Stimulated activated naive B cell treated with anti-CD40 and anti-IgM and Interleukin-4, amounts not matched to agents 10 μg/mL and 1 μg/mL and 100 μg/mL, for 72 hours (primary cell): ENCODE results near the gene YEATS2.
"Not testable (repeated sequence)": the region's sequence is repeated elsewhere in the genome, so short reads cannot be mapped to it uniquely, and the experiment has no call there.

ENCODE experiments used
- ATAC-seq, 2 donors: fragments of 150-1000 bp; cut with Tn5 transposase; replicated peaks; 2 replicates each; pipeline ENCODE4 v1.10.0; 2021; ENCODE audit warnings: moderate library complexity in 1 of 2
- DNase-seq: peaks from one replicate; pipeline ENCODE4 v3.0.0; 2021
- H3K27ac Mint-ChIP-seq: one replicate; pipeline ENCODE4 v1.8.0; 2022; ENCODE audit warnings: mild to moderate bottlenecking, mixed read lengths
- H3K27me3 Mint-ChIP-seq, 2 donors: one replicate each; pipeline ENCODE4 v1.8.0; 2022; ENCODE audit warnings: mixed read lengths in 2 of 2
- H3K36me3 Mint-ChIP-seq, 2 donors: one replicate each; pipeline ENCODE4 v1.8.0; 2022; ENCODE audit warnings: mixed read lengths in 2 of 2, mild to moderate bottlenecking in 1 of 2
- H3K4me1 Mint-ChIP-seq, 2 donors: one replicate each; pipeline ENCODE4 v1.8.0; 2022; ENCODE audit warnings: mixed read lengths in 2 of 2, mild to moderate bottlenecking in 1 of 2
- H3K4me3 Mint-ChIP-seq, 2 donors: one replicate each; pipeline ENCODE4 v1.8.0; 2022; ENCODE audit warnings: mild to moderate bottlenecking in 2 of 2, mixed read lengths in 2 of 2, moderate library complexity in 1 of 2
- H3K9me3 Mint-ChIP-seq, 2 donors: one replicate each; pipeline ENCODE4 v1.8.0; 2022; ENCODE audit warnings: mixed read lengths in 2 of 2, mild to moderate bottlenecking in 1 of 2

YEATS2 gene

GRCh38 chr3:183775781-183776180 is 78.2 kb downstream of the YEATS2 start:
- peaks cover 38 to 51% of the 10 kb centered on the region in 2 donors for H3K36me3 Mint-ChIP-seq
- no peaks in the 10 kb centered on the region for H3K9me3 Mint-ChIP-seq
- no peaks in the 10 kb centered on the region for H3K27me3 Mint-ChIP-seq
- no peak overlapping the region for H3K4me3 Mint-ChIP-seq
- ATAC-seq (no peak), DNase-seq (no peak)
- H3K27ac Mint-ChIP-seq = no peak overlapping the region
- H3K4me1 Mint-ChIP-seq = no peaks in the 10 kb centered on the region

- not testable (repeated sequence) for H3K4me3 Mint-ChIP-seq, DNase-seq, ATAC-seq, H3K4me1 Mint-ChIP-seq, H3K27ac Mint-ChIP-seq, H3K9me3 Mint-ChIP-seq, H3K27me3 Mint-ChIP-seq
- peaks cover 40 to 57% of the 10 kb centered on the region in 2 donors for H3K36me3 Mint-ChIP-seq
Measured at GRCh38 chr3:183776451-183776850, 78.9 kb downstream of the YEATS2 start.

- Mint-ChIP-seq H3K27ac (no peak overlapping the region), H3K4me1 (no peaks in the 10 kb centered on the region), H3K27me3 (no peaks in the 10 kb centered on the region), H3K36me3 (peaks cover 41 to 61% of the 10 kb centered on the region in 2 donors), H3K4me3 (no peak overlapping the region), H3K9me3 (no peaks in the 10 kb centered on the region)
- ATAC-seq = no peak
- DNase-seq = no peak
Measured at GRCh38 chr3:183777016-183777618, 79.5 kb downstream of the YEATS2 start.

- Mint-ChIP-seq H3K4me3 (no peak overlapping the region), H3K27ac (no peak overlapping the region), H3K4me1 (no peaks in the 10 kb centered on the region), H3K27me3 (no peaks in the 10 kb centered on the region), H3K9me3 (no peaks in the 10 kb centered on the region), H3K36me3 (peaks cover 46 to 60% of the 10 kb centered on the region in 2 donors)
- no peak for ATAC-seq
- DNase-seq = no peak
Measured at GRCh38 chr3:183779896-183780465, 82.4 kb downstream of the YEATS2 start.

GRCh38 chr3:183781246-183781645 is 83.6 kb downstream of the YEATS2 start:
- H3K9me3 Mint-ChIP-seq = no peaks in the 10 kb centered on the region
- no peaks in the 10 kb centered on the region for H3K4me1 Mint-ChIP-seq
- no peak overlapping the region for H3K4me3 Mint-ChIP-seq
- H3K27me3 Mint-ChIP-seq = no peaks in the 10 kb centered on the region
- ATAC-seq (no peak), DNase-seq (no peak)
- peaks cover 48 to 61% of the 10 kb centered on the region in 2 donors for H3K36me3 Mint-ChIP-seq
- no peak overlapping the region for H3K27ac Mint-ChIP-seq

GRCh38 chr3:183782576-183783276 is 85.1 kb downstream of the YEATS2 start:
- H3K36me3 Mint-ChIP-seq = peaks cover 50 to 67% of the 10 kb centered on the region in 2 donors
- DNase-seq (no peak), ATAC-seq (no peak)
- no peak overlapping the region for H3K27ac Mint-ChIP-seq
- no peaks in the 10 kb centered on the region for H3K9me3 Mint-ChIP-seq
- no peaks in the 10 kb centered on the region for H3K4me1 Mint-ChIP-seq
- H3K4me3 Mint-ChIP-seq = no peak overlapping the region
- H3K27me3 Mint-ChIP-seq = no peaks in the 10 kb centered on the region

GRCh38 chr3:183784503-183784902 is 86.9 kb downstream of the YEATS2 start:
- peaks cover 52 to 69% of the 10 kb centered on the region in 2 donors for H3K36me3 Mint-ChIP-seq
- not testable (repeated sequence) for H3K27me3 Mint-ChIP-seq, H3K4me3 Mint-ChIP-seq, H3K4me1 Mint-ChIP-seq, DNase-seq, H3K9me3 Mint-ChIP-seq, H3K27ac Mint-ChIP-seq, ATAC-seq

- DNase-seq (no peak), ATAC-seq (no peak)
- Mint-ChIP-seq H3K4me1 (no peaks in the 10 kb centered on the region), H3K9me3 (no peaks in the 10 kb centered on the region), H3K36me3 (peaks cover 52 to 61% of the 10 kb centered on the region in 2 donors), H3K27ac (no peak overlapping the region), H3K4me3 (no peak overlapping the region), H3K27me3 (no peaks in the 10 kb centered on the region)
Measured at GRCh38 chr3:183789826-183790225, 92.2 kb downstream of the YEATS2 start.

- H3K36me3 Mint-ChIP-seq = peaks cover 50 to 58% of the 10 kb centered on the region in 2 donors
- H3K4me3 Mint-ChIP-seq = no peak overlapping the region
- no peaks in the 10 kb centered on the region for H3K9me3 Mint-ChIP-seq
- no peak for DNase-seq
- H3K27ac Mint-ChIP-seq = no peak overlapping the region
- no peaks in the 10 kb centered on the region for H3K27me3 Mint-ChIP-seq
- H3K4me1 Mint-ChIP-seq = no peaks in the 10 kb centered on the region
- no peak for ATAC-seq
Measured at GRCh38 chr3:183790700-183791099, 93.1 kb downstream of the YEATS2 start.

GRCh38 chr3:183792976-183793375 is 95.4 kb downstream of the YEATS2 start:
- Mint-ChIP-seq H3K4me1 (no peaks in the 10 kb centered on the region), H3K4me3 (no peak overlapping the region), H3K27ac (no peak overlapping the region), H3K36me3 (peaks cover 47 to 54% of the 10 kb centered on the region in 2 donors), H3K9me3 (no peaks in the 10 kb centered on the region), H3K27me3 (no peaks in the 10 kb centered on the region)
- DNase-seq (no peak), ATAC-seq (no peak)

GRCh38 chr3:183794452-183794851 is 96.9 kb downstream of the YEATS2 start:
- no peak for ATAC-seq
- Mint-ChIP-seq H3K27ac (no peak overlapping the region), H3K27me3 (no peaks in the 10 kb centered on the region), H3K36me3 (peaks cover 49 to 55% of the 10 kb centered on the region in 2 donors), H3K9me3 (no peaks in the 10 kb centered on the region), H3K4me1 (no peaks in the 10 kb centered on the region), H3K4me3 (no peak overlapping the region)
- no peak for DNase-seq

- Mint-ChIP-seq H3K4me1 (no peaks in the 10 kb centered on the region), H3K9me3 (no peaks in the 10 kb centered on the region), H3K27me3 (no peaks in the 10 kb centered on the region), H3K36me3 (peaks cover 40 to 48% of the 10 kb centered on the region in 2 donors), H3K27ac (no peak overlapping the region), H3K4me3 (no peak overlapping the region)
- DNase-seq (no peak), ATAC-seq (no peak)
Measured at GRCh38 chr3:183796372-183796771, 98.8 kb downstream of the YEATS2 start.

- H3K36me3 Mint-ChIP-seq = peaks cover 47 to 52% of the 10 kb centered on the region in 2 donors
Measured at GRCh38 chr3:183797996-183798395, 100.4 kb downstream of the YEATS2 start.

GRCh38 chr3:183799461-183799860 is 101.9 kb downstream of the YEATS2 start:
- no peak overlapping the region for H3K27ac Mint-ChIP-seq
- DNase-seq (no peak), ATAC-seq (no peak)
- no peaks in the 10 kb centered on the region for H3K4me1 Mint-ChIP-seq
- H3K36me3 Mint-ChIP-seq = peaks cover 44 to 55% of the 10 kb centered on the region in 2 donors
- no peaks in the 10 kb centered on the region for H3K9me3 Mint-ChIP-seq
- H3K4me3 Mint-ChIP-seq = no peak overlapping the region
- H3K27me3 Mint-ChIP-seq = no peaks in the 10 kb centered on the region

More at GRCh38 chr3:183797996-183798395, 100.4 kb downstream of the YEATS2 start:
- DNase-seq (no peak), ATAC-seq (no peak)
- Mint-ChIP-seq H3K4me3 (no peak overlapping the region), H3K4me1 (no peaks in the 10 kb centered on the region), H3K27ac (no peak overlapping the region), H3K27me3 (no peaks in the 10 kb centered on the region), H3K9me3 (no peaks in the 10 kb centered on the region)
